SJCRH30 (cell line): ENCODE results near the gene HDDC3. TPM values are rescaled to one million over a fixed set of nuclear protein-coding genes. Genes with fewer than 3 reads are reported as not detected.

Source experiments
- total RNA-seq: library from RNA; depleted of rRNA; stranded (reverse); fragments of >200 nt; shearing (Covaris generic); gene quantifications from 2 replicates; pipeline ENCODE4 v1.2.3, GENCODE V29; 2014; rRNA removed

HDDC3 gene
- total RNA-seq, 1 experiment from 2014 or later, result 4.7 TPM

Other genes with a start within 250 kb of the HDDC3 start
- 54.2 and 65.9 TPM in 2 replicates for gene BLM, start 215.2 kb downstream of the HDDC3 start, total RNA-seq
- gene FURIN, start 64.0 kb downstream of the HDDC3 start, total RNA-seq, result 12.0 and 12.6 TPM in 2 replicates
- gene FES, start 48.0 kb downstream of the HDDC3 start, total RNA-seq, result 0.25 and 1.1 TPM in 2 replicates
- 11.0 and 12.6 TPM in 2 replicates for gene MAN2A2, start 29.2 kb downstream of the HDDC3 start, total RNA-seq
- 40.7 and 42.4 TPM in 2 replicates for gene UNC45A, start 2.7 kb upstream of the HDDC3 start, total RNA-seq
- gene RCCD1, start 22.3 kb upstream of the HDDC3 start, total RNA-seq, result 6.8 and 8.6 TPM in 2 replicates
- gene PRC1, start 62.0 kb upstream of the HDDC3 start, total RNA-seq, result 250 and 275 TPM in 2 replicates
- 7.5 and 8.6 TPM in 2 replicates for gene VPS33B, start 90.0 kb upstream of the HDDC3 start, total RNA-seq
- gene SV2B, start 167.7 kb upstream of the HDDC3 start, total RNA-seq, result not detected in 2 replicates